ENCODE data around the gene COPG1. TPM values are rescaled to one million over a fixed set of nuclear protein-coding genes. Genes with fewer than 3 reads are reported as not detected.
A peak's percentile ranks its signal among the peaks of the same experiment; 100 is the strongest.

The COPG1 gene
- total and polyA plus RNA-seq, 8 donors: 81.4 to 137 (median 104) TPM

- Histone ChIP-seq H3K27ac (no peak overlapping the region), H3K27me3 (no peaks in the 10 kb centered on the region), H3K36me3 (no peaks in the 10 kb centered on the region), H3K4me3 (no peak overlapping the region), H3K9me3 (no peaks in the 10 kb centered on the region), H3K4me1 (peaks cover 0 to 7% (median 4%) of the 10 kb centered on the region in 3 donors)
- FAIRE-seq (no peak), ATAC-seq (no peak), DNase-seq (peak in 1 of 6 donors; percentile 61)
- 84 to 89% methylated on average over 15 of the region's 15 CpGs for WGBS, 2 donors
- TF ChIP-seq CTCF (IDR thresholded peaks at IDR 0.05): no peak
- intact Hi-C loops (cut with DNase I): no loop called here
Measured at GRCh38 chr3:129318921-129319320, 69.5 kb downstream of the COPG1 start.

- peak in 1 of 6 donors; percentile 60 for DNase-seq
- WGBS, 2 donors: 86 to 87% methylated on average over 8 of the region's 8 CpGs
- Histone ChIP-seq H3K27ac (no peak overlapping the region), H3K4me3 (no peak overlapping the region), H3K4me1 (peaks cover 0 to 4% (median 0%) of the 10 kb centered on the region in 3 donors), H3K27me3 (no peaks in the 10 kb centered on the region), H3K9me3 (no peaks in the 10 kb centered on the region), H3K36me3 (no peaks in the 10 kb centered on the region)
- no peak for ATAC-seq
- intact Hi-C loops (cut with DNase I): no loop called here
- FAIRE-seq: no peak
- TF ChIP-seq CTCF (IDR thresholded peaks at IDR 0.05): no peak
Measured at GRCh38 chr3:129320261-129320660, 70.9 kb downstream of the COPG1 start.

GRCh38 chr3:129320825-129321487 lies 71.5 kb downstream of the COPG1 start:
- TF ChIP-seq CTCF (IDR thresholded peaks at IDR 0.05): no peak
- Histone ChIP-seq H3K36me3 (no peaks in the 10 kb centered on the region), H3K9me3 (no peaks in the 10 kb centered on the region), H3K4me3 (no peak overlapping the region), H3K4me1 (peaks cover 0 to 4% (median 0%) of the 10 kb centered on the region in 3 donors), H3K27ac (no peak overlapping the region), H3K27me3 (no peaks in the 10 kb centered on the region)
- intact Hi-C loops (cut with DNase I): no loop called here
- FAIRE-seq (no peak), ATAC-seq (no peak), DNase-seq (no peak)
- WGBS, 2 donors: 83 to 93% methylated on average over 7 of the region's 7 CpGs

- FAIRE-seq: no peak
- H3K36me3 ChIP-seq: no peaks in the 10 kb centered on the region
- no peak for TF ChIP-seq CTCF (IDR thresholded peaks at IDR 0.05)
Measured at GRCh38 chr3:129321887-129322286, 72.5 kb downstream of the COPG1 start.

DNA sequence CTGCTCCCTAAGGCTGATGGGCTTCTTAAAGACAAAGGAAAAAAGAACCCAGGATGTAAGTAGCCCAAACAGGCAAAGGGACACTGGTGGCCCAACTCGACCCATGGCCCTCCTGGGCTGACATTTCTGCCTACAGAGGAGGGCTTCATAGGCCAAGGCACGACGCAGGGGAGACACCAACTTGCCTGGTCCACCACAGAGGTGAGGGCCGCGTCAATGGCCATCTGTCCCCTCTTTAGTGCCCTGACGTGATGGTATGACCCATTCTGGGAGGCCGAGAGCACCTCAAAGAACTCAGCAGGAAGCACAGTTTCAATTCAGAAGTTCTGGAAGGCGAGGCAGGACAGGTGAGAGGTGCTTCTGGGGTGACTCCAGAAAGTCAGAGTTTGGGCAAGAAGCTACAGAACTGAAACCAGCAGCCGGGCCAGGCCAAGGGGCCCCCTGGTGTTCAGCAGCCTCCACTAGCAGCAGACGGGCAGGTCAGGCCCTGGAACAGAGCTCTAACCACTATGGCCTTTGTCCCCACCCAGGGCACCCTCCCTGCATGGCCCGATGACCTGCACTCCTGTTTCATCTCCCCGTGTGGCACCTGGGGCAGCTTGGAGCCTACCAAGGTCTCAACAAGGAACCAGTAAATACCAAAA lies 74.4 kb downstream of the COPG1 start:
- no peak for DNase-seq
- 75 to 81% methylated on average over 12 of the region's 12 CpGs for WGBS, 2 donors
- intact Hi-C loops (cut with DNase I): no loop called here
- Histone ChIP-seq H3K4me1 (no peaks in the 10 kb centered on the region), H3K27ac (no peak overlapping the region), H3K27me3 (no peaks in the 10 kb centered on the region), H3K9me3 (no peaks in the 10 kb centered on the region), H3K4me3 (no peak overlapping the region), H3K36me3 (no peaks in the 10 kb centered on the region)
- TF ChIP-seq CTCF (IDR thresholded peaks at IDR 0.05): no peak
- ATAC-seq: no peak
- no peak for FAIRE-seq

More at GRCh38 chr3:129321887-129322286, 72.5 kb downstream of the COPG1 start:
- Histone ChIP-seq H3K27me3 (no peaks in the 10 kb centered on the region), H3K9me3 (no peaks in the 10 kb centered on the region), H3K4me1 (peaks cover 0 to 3% (median 0%) of the 10 kb centered on the region in 3 donors), H3K27ac (no peak overlapping the region), H3K4me3 (no peak overlapping the region)
- ATAC-seq (no peak), DNase-seq (no peak)
- intact Hi-C loops (cut with DNase I): no loop called here
- 79 to 86% methylated on average over 9 of the region's 9 CpGs for WGBS, 2 donors
